Smooth muscle cell (in vitro differentiated cells): ENCODE data around the gene RNF151. TPM values are rescaled to one million over a fixed set of nuclear protein-coding genes. Genes with fewer than 3 reads are reported as not detected.
A peak's percentile ranks its signal among the peaks of the same experiment; 100 is the strongest.

Experiments
- DNase-seq: peaks from one replicate; lab custom pipeline; 2025; ENCODE audit not compliant: unreplicated experiment; lab: John Stamatoyannopoulos, UW
- H2AFZ ChIP-seq: fragments of 200-600 bp; sonication (generic); 2 replicates; pipeline ENCODE4 v1.6.0; 2016; ENCODE audit warnings: antibody characterized with exemption, low read depth, mild to moderate bottlenecking
- H3F3A ChIP-seq: fragments of 200-600 bp; sonication (generic); 2 replicates; pipeline ENCODE4 v1.6.0; 2017; ENCODE audit warnings: antibody characterized with exemption, low read depth
- H3K27ac ChIP-seq: fragments of 200-600 bp; sonication (generic); 2 replicates; pipeline ENCODE4 v1.5.1; 2016; ENCODE audit warnings: low read depth, mild to moderate bottlenecking
- H3K27me3 ChIP-seq: fragments of 200-600 bp; sonication (generic); 2 replicates; pipeline ENCODE4 v1.6.1; 2016; ENCODE audit warnings: low read depth, mild to moderate bottlenecking
- H3K36me3 ChIP-seq: fragments of 200-600 bp; sonication (generic); 2 replicates; pipeline ENCODE4 v1.5.1; 2016; ENCODE audit warnings: low read depth
- H3K4me1 ChIP-seq: fragments of 200-600 bp; sonication (generic); 2 replicates; pipeline ENCODE4 v1.5.1; 2016; ENCODE audit warnings: low read depth
- H3K4me2 ChIP-seq: fragments of 200-600 bp; sonication (generic); 2 replicates; pipeline ENCODE4 v1.6.0; 2016; ENCODE audit warnings: mild to moderate bottlenecking
- H3K4me3 ChIP-seq: fragments of 200-600 bp; sonication (generic); 2 replicates; pipeline ENCODE4 v1.5.1; 2016; ENCODE audit warnings: mild to moderate bottlenecking
- H3K79me2 ChIP-seq: fragments of 200-600 bp; sonication (generic); 2 replicates; pipeline ENCODE4 v1.6.0; 2016; ENCODE audit warnings: low read depth, mild to moderate bottlenecking
- H3K9ac ChIP-seq: fragments of 200-600 bp; sonication (generic); 2 replicates; pipeline ENCODE4 v1.6.0; 2016; ENCODE audit warnings: low read depth
- H3K9me3 ChIP-seq: fragments of 200-600 bp; sonication (generic); replicated peaks from 2 replicates; pipeline ENCODE4 v1.5.1; 2016; ENCODE audit warnings: low read depth
- H4K20me1 ChIP-seq: fragments of 200-600 bp; sonication (generic); 2 replicates; pipeline ENCODE4 v1.6.0; 2016; ENCODE audit warnings: low read depth
- CTCF ChIP-seq: fragments of 200-600 bp; sonication (generic); IDR thresholded peaks from 2 replicates; pipeline ENCODE4 v1.5.1; 2017; ENCODE audit warnings: borderline replicate concordance, mild to moderate bottlenecking, antibody characterized with exemption; ENCODE audit not compliant: insufficient read depth, poor library complexity, severe bottlenecking
- WGBS: methylation state at CpG from one replicate; pipeline ENCODE4 v1.1.7; 2016; ENCODE audit warnings: low lambda C conversion rate; 5-methylcytosine and 5-hydroxymethylcytosine counted together
- polyA plus RNA-seq: library from polyadenylated mRNA; unstranded; fragments of >200 nt; fragmentation: Nextera tagmentation; extraction: Ambion mirVana; gene quantifications from 2 replicates; pipeline ENCODE4 v1.2.1, GENCODE V29; 2016
- total RNA-seq: library from RNA; depleted of rRNA; stranded (reverse); fragments of >200 nt; gene quantifications from 2 replicates; pipeline ENCODE4 v1.2.3, GENCODE V29; 2014

The RNF151 gene
- total and polyA plus RNA-seq, 2 experiments from 2014 or later = not detected

- H3K36me3 ChIP-seq = no peaks in the 10 kb centered on the region
- no peak overlapping the region for H3K9ac ChIP-seq
- peaks cover 7% of the 10 kb centered on the region for H3K4me1 ChIP-seq
- 96% methylated on average over 42 of the region's 47 CpGs for WGBS
- H2AFZ ChIP-seq = no peak overlapping the region
- peaks cover 48% of the 10 kb centered on the region for H3K79me2 ChIP-seq
- no peak overlapping the region for H3K27ac ChIP-seq
- H4K20me1 ChIP-seq = peaks cover 73% of the 10 kb centered on the region
- H3F3A ChIP-seq = no peaks in the 10 kb centered on the region
- no peak for TF ChIP-seq CTCF
- H3K4me3 ChIP-seq = no peak overlapping the region
- DNase-seq = no peak
- no peak overlapping the region for H3K4me2 ChIP-seq
- H3K27me3 ChIP-seq = no peaks in the 10 kb centered on the region
- H3K9me3 ChIP-seq = no peaks in the 10 kb centered on the region
Observed at GRCh38 chr16:2002406-2003230, 36.0 kb downstream of the RNF151 start.

- no peak overlapping the region for H2AFZ ChIP-seq
- H3K4me2 ChIP-seq = no peak overlapping the region
- H3K79me2 ChIP-seq = peaks cover 55% of the 10 kb centered on the region
- H3K4me3 ChIP-seq = no peak overlapping the region
- WGBS = 84% methylated on average over 8 of the region's 8 CpGs
- no peaks in the 10 kb centered on the region for H3K36me3 ChIP-seq
- H3K9ac ChIP-seq = no peak overlapping the region
- TF ChIP-seq CTCF = no peak
- peaks cover 15% of the 10 kb centered on the region for H3K4me1 ChIP-seq
- no peaks in the 10 kb centered on the region for H3K9me3 ChIP-seq
- H4K20me1 ChIP-seq = peaks cover 80% of the 10 kb centered on the region
- H3F3A ChIP-seq = no peaks in the 10 kb centered on the region
- H3K27me3 ChIP-seq = no peaks in the 10 kb centered on the region
- no peak overlapping the region for H3K27ac ChIP-seq
- DNase-seq = no peak
Observed at GRCh38 chr16:2003231-2003826, 36.7 kb downstream of the RNF151 start.

- no peak overlapping the region for H3K27ac ChIP-seq
- peak; percentile 67 for DNase-seq
- no peak overlapping the region for H2AFZ ChIP-seq
- 35% methylated on average over 36 of the region's 36 CpGs for WGBS
- no peak overlapping the region for H3K4me3 ChIP-seq
- H3K4me2 ChIP-seq = peak overlapping the region; percentile 77
- peaks cover 87% of the 10 kb centered on the region for H4K20me1 ChIP-seq
- peaks cover 62% of the 10 kb centered on the region for H3K79me2 ChIP-seq
- H3F3A ChIP-seq = no peaks in the 10 kb centered on the region
- H3K9ac ChIP-seq = no peak overlapping the region
- H3K27me3 ChIP-seq = no peaks in the 10 kb centered on the region
- H3K36me3 ChIP-seq = no peaks in the 10 kb centered on the region
- peak; percentile 92 for TF ChIP-seq CTCF
- H3K9me3 ChIP-seq = no peaks in the 10 kb centered on the region
- peaks cover 19% of the 10 kb centered on the region for H3K4me1 ChIP-seq
Observed at GRCh38 chr16:2003827-2004641, 37.4 kb downstream of the RNF151 start.
